ENCODE measurements around the gene IL36RN.

The IL36RN gene

GRCh38 chr2:113028112-113028511 lies 30.9 kb upstream of the IL36RN start:
- no peak for TF ChIP-seq GATA3 (IDR thresholded peaks at IDR 0.05; ENCODE audit: low read depth, low read length)
- no peak for TF ChIP-seq GATA2 (IDR thresholded peaks at IDR 0.05; ENCODE audit: low read depth, low read length)

DNA sequence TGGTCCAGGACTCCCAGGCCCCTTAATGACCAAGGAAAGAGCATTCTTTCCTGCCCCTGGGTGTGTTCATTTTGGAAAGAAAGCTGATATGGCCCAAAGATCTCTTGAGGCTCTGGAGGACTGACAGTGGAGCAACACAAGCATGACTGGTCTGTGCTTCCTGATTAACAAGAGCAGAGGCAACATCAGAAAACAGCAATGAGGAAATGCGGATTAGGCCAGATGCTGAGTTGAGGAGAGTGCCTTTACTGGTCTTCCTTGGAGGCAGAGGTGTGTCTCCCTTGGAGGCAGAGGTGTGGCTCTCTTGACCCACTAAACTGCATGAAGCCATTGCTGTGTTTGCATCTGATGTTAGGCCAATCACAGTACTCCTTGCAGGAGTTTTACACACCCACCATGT lies 26.3 kb upstream of the IL36RN start:
- no peak for TF ChIP-seq GATA3 (IDR thresholded peaks at IDR 0.05; ENCODE audit: low read depth, low read length)
- no peak for TF ChIP-seq GATA2 (IDR thresholded peaks at IDR 0.05; ENCODE audit: low read depth, low read length)

DNA sequence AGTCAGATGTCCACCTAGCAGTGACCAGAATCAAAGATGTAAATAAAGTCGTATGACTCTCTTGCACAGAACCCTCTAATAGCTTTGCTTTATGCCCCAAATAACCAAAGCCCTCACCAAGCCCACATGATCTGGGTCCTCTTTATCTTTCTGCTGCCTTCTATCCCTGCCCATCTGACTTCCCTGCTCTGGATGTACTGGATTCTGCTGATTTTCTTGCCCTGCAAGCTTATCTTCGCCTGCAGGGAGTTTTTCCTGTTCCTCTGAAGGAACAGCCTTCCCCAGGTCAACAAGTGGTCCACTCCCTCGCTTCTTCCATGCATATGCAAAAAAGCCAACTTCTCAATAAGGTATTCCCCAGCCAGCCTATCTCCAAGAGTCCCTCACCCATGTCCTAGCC lies 25.0 kb upstream of the IL36RN start:
- TF ChIP-seq GATA3 (IDR thresholded peaks at IDR 0.05; ENCODE audit: low read depth, low read length) (no peak), GATA2 (IDR thresholded peaks at IDR 0.05; ENCODE audit: low read depth, low read length) (no peak)

DNA sequence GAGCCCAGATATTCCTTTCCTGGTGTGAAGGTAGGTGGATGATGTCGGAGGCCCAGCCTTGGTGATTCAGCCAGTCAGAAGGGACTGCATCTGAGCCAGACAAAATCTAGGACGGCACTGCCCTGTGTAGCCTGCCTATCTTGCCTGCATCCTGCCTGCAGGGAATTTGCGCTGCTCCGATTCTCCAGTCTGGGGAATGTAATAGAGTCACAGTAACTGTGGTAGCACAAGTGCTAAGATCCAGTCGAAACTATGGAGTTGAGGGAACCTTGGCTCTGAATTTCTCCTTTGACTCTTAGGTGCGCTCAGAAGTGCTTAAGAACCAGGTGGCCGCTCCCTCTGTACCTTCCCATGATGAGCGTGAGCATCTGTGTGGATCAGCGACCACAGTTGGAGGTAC lies 22.2 kb upstream of the IL36RN start:
- TF ChIP-seq GATA2 (IDR thresholded peaks at IDR 0.05; ENCODE audit: low read depth, low read length) (no peak), GATA3 (IDR thresholded peaks at IDR 0.05; ENCODE audit: low read depth, low read length) (no peak)

DNA sequence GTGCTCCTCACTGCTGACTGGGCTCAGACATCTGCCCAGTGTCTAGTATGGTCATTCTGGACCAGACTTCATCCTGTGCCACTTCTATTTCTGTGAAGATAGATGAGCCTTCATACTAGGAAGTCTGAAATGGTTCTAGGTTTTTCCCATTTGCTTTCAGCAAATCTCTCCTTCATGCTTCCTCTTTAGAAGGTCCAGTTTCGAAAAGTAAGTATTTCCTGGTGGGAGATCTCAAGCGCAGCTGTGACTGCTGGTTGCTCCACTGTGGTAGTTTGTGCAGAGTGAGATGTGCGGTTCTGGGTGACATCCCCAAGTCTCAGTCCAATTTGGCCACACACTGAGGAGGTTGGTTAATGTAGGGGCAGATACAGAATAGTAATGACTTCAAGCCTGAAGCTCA lies 20.7 kb upstream of the IL36RN start:
- TF ChIP-seq GATA2 (IDR thresholded peaks at IDR 0.05; ENCODE audit: low read depth, low read length) (no peak), GATA3 (IDR thresholded peaks at IDR 0.05; ENCODE audit: low read depth, low read length) (no peak)

GRCh38 chr2:113039158-113039557 lies 19.8 kb upstream of the IL36RN start:
- no peak for TF ChIP-seq GATA2 (IDR thresholded peaks at IDR 0.05; ENCODE audit: low read depth, low read length)
- no peak for TF ChIP-seq GATA3 (IDR thresholded peaks at IDR 0.05; ENCODE audit: low read depth, low read length)

DNA sequence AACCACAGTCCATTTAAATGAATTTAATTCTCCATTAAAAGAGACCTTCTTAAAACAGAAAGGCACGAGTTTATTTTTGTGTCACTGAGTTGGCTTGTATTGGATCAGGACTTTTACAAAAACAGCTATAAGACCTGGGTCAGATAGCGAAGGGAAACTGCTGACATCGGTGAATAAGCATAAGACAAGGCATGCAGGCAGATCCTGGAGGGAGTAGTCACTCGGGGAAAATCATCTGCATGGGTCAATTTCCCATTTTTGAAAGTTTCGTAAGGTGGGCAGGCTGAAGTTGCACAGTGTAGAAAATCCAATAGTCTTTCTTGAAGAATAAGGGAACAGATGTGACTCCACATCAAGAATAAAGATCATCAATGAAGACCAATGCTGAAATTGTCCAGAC lies 19.3 kb upstream of the IL36RN start:
- TF ChIP-seq GATA3 (IDR thresholded peaks at IDR 0.05; ENCODE audit: low read depth, low read length) (no peak), GATA2 (IDR thresholded peaks at IDR 0.05; ENCODE audit: low read depth, low read length) (no peak)

DNA sequence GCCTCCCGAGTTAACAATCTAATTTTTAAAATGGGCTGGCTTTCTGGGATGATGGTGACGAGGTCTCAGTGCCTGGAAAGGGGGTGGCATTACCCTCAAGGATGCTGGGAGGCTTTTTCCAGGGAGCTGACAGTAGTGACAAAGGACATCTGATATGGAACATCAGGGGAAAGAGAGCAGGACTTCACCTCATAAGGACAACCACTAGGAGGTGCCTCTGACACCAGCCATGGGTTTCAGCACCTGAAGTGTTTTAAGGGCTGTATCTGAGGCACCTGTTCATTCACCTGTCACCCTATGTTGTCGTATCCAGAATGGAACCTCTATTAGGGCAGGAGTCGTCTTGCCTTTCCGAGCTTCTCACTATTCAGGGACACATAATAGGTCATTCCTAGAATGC lies 17.1 kb upstream of the IL36RN start:
- no peak for TF ChIP-seq GATA3 (IDR thresholded peaks at IDR 0.05; ENCODE audit: low read depth, low read length)
- no peak for TF ChIP-seq GATA2 (IDR thresholded peaks at IDR 0.05; ENCODE audit: low read depth, low read length)

DNA sequence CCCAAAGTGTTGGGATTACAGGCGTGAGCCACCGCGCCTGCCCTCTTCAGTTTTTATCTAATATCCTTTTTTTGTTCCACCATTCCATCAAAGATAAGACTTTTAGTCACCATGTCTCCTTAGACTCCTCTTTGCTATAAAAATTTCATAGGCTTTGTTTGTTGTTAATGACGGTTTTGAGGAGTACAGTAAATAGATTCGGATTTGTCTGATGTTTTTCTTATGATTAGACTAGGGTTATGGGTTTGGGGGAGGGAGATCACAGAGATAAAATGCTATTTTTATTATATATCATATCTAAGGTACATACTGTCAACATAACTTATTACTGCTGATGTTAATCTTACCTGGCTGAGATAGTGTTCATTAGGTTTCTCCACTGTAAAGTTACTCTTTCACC lies 12.5 kb upstream of the IL36RN start:
- no peak for TF ChIP-seq GATA3 (IDR thresholded peaks at IDR 0.05; ENCODE audit: low read depth, low read length)
- no peak for TF ChIP-seq GATA2 (IDR thresholded peaks at IDR 0.05; ENCODE audit: low read depth, low read length)

- TF ChIP-seq GATA3 (IDR thresholded peaks at IDR 0.05; ENCODE audit: low read depth, low read length) = no peak
- TF ChIP-seq GATA2 (IDR thresholded peaks at IDR 0.05; ENCODE audit: low read depth, low read length) = no peak
Measured at GRCh38 chr2:113050921-113051895, 7.8 kb upstream of the IL36RN start.

GRCh38 chr2:113052396-113052917 lies 6.5 kb upstream of the IL36RN start, which contains the start of gene IL36B:
Gene IL36B, minus strand, starts transcription at chr2:113052867.
- no peak for TF ChIP-seq GATA2 (IDR thresholded peaks at IDR 0.05; ENCODE audit: low read depth, low read length)
- TF ChIP-seq GATA3 (IDR thresholded peaks at IDR 0.05; ENCODE audit: low read depth, low read length) = no peak

GRCh38 chr2:113053666-113054065 lies 5.3 kb upstream of the IL36RN start:
- TF ChIP-seq GATA3 (IDR thresholded peaks at IDR 0.05; ENCODE audit: low read depth, low read length) (no peak), GATA2 (IDR thresholded peaks at IDR 0.05; ENCODE audit: low read depth, low read length) (no peak)

GRCh38 chr2:113054066-113054465 lies 4.9 kb upstream of the IL36RN start:
- no peak for TF ChIP-seq GATA2 (IDR thresholded peaks at IDR 0.05; ENCODE audit: low read depth, low read length)
- TF ChIP-seq GATA3 (IDR thresholded peaks at IDR 0.05; ENCODE audit: low read depth, low read length) = no peak

DNA sequence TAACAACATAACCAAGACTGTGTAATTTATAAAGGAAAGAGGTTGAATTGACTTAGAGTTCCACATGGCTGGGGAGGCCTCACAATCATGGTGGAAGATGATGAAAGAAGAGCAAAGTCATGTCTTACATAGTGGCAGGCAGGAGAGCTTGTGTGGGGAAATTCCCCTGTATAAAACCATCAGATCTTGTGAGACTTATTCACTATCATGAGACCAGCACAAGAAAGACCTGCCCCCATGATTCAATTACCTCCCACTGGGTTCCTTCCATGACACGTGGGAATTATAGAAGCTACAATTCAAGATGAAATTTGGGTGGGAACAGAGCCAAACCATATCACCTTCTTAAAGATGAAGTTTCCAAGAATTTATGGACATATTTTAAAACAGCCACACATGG lies 2.5 kb upstream of the IL36RN start:
- no peak for TF ChIP-seq GATA3 (IDR thresholded peaks at IDR 0.05; ENCODE audit: low read depth, low read length)
- TF ChIP-seq GATA2 (IDR thresholded peaks at IDR 0.05; ENCODE audit: low read depth, low read length) = no peak

- TF ChIP-seq GATA3 (IDR thresholded peaks at IDR 0.05; ENCODE audit: low read depth, low read length) = no peak
- no peak for TF ChIP-seq GATA2 (IDR thresholded peaks at IDR 0.05; ENCODE audit: low read depth, low read length)
Measured at GRCh38 chr2:113057117-113057516, 1.9 kb upstream of the IL36RN start.

Measured in SH-SY5Y (cell line).